ENCODE measurements around the gene ZNF503.

The ZNF503 gene

GRCh38 chr10:75438275-75438674 lies 36.7 kb upstream of the ZNF503 start:
- no peak for TF ChIP-seq CTCF (IDR thresholded peaks at IDR 0.05; ENCODE audit: low read length, missing control alignments)
- DNase-seq (ENCODE audit: low read depth): no peak
- no peak overlapping the region for H3K4me3 ChIP-seq (replicated peaks; ENCODE audit: low read depth, low read length)

GRCh38 chr10:75437693-75438092 lies 36.1 kb upstream of the ZNF503 start:
- DNase-seq (ENCODE audit: low read depth): no peak
- no peak for TF ChIP-seq CTCF (IDR thresholded peaks at IDR 0.05; ENCODE audit: low read length, missing control alignments)
- no peak overlapping the region for H3K4me3 ChIP-seq (replicated peaks; ENCODE audit: low read depth, low read length)

- no peak for DNase-seq (ENCODE audit: low read depth)
- H3K4me3 ChIP-seq (replicated peaks; ENCODE audit: low read depth, low read length): no peak overlapping the region
- no peak for TF ChIP-seq CTCF (IDR thresholded peaks at IDR 0.05; ENCODE audit: low read length, missing control alignments)
Measured at GRCh38 chr10:75436896-75437295, 35.3 kb upstream of the ZNF503 start.

- no peak overlapping the region for H3K4me3 ChIP-seq (replicated peaks; ENCODE audit: low read depth, low read length)
- DNase-seq (ENCODE audit: low read depth): no peak
- no peak for TF ChIP-seq CTCF (IDR thresholded peaks at IDR 0.05; ENCODE audit: low read length, missing control alignments)
Measured at GRCh38 chr10:75435291-75435690, 33.7 kb upstream of the ZNF503 start.

DNA sequence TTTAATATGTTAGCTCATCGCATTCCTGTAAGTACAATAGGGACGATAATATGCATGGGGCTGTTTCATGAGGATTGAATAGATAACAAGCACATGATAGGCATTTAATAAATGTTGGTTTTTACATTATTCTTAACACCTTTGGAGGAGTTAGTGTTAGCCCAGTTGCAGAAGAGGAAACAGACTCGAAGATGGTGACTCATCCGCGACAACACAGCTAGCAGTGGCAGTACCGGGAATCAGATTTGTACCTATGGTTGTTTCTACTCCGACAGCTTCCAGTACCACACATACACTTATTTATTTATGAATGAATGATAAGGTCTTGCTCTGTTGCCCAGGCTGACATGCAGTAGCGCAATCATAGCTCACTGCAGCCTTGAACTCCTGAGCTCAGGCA lies 32.7 kb upstream of the ZNF503 start:
- no peak for TF ChIP-seq CTCF (IDR thresholded peaks at IDR 0.05; ENCODE audit: low read length, missing control alignments)
- no peak for DNase-seq (ENCODE audit: low read depth)
- no peak overlapping the region for H3K4me3 ChIP-seq (replicated peaks; ENCODE audit: low read depth, low read length)

DNA sequence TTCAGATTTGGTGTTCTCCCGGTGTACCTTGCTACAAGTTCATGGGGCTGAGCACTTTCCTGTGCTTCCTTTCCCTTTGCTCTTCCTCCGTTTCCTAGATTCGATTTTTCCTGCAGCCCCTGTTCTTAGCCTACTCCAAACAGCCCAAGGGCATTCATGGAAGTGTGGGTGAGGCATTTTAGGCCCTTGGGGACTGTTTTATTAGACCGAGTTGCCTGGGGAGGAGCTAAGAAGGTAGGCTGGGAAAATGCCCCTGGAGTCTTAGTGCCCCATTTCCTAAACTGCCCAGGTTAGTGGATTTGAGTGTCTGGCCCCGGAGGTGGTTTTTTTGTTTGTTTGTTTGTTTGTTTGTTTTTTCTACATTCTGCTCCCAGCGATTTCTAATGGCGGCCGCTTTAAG lies 31.7 kb upstream of the ZNF503 start:
- TF ChIP-seq CTCF (IDR thresholded peaks at IDR 0.05; ENCODE audit: low read length, missing control alignments): no peak
- DNase-seq (ENCODE audit: low read depth): no peak
- H3K4me3 ChIP-seq (replicated peaks; ENCODE audit: low read depth, low read length): no peak overlapping the region

DNA sequence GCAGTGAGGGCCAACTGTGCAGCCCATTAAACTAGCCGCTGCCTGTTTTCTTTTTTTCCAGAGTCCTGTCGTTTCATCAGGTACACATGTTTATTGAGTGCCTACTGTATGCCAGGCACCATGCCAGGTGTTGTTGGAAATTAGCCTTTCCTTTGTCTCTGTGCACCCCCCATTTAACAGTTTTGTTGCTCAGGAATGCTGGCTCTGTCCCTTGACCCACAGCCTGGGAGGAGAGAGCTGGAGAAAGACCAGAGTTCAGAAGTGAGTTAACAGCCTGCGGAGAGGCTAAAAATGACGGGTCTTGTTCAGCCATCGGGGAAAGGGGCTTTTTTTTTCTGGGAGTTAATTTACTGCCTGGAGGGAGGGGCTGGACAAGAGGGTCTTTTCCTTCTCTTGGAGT lies 31.2 kb upstream of the ZNF503 start:
- H3K4me3 ChIP-seq (replicated peaks; ENCODE audit: low read depth, low read length): no peak overlapping the region
- no peak for DNase-seq (ENCODE audit: low read depth)
- no peak for TF ChIP-seq CTCF (IDR thresholded peaks at IDR 0.05; ENCODE audit: low read length, missing control alignments)
